Tibial artery (tissue), 4 donors: ENCODE measurements around the gene PPP1R12C.

Experiments used
- DNase-seq, 2 donors: peaks; one replicate each; pipeline ENCODE4 v3.0.0-alpha.2; 2019
- H3K27ac ChIP-seq, 2 donors: fragments of 200-600 bp; sonication (generic) in 1 of 2; 1 replicate in 1 of 2; 2 replicates in 1 of 2; pipeline ENCODE4 v1.5.1; 2018 to 2019; ENCODE audit warnings: mild to moderate bottlenecking in 1 of 2
- H3K27me3 ChIP-seq, 2 donors: fragments of 200-600 bp; sonication (generic) in 1 of 2; one replicate each; pipeline versions ENCODE4 v1.5.1 to v1.6.0; 2016 to 2019
- H3K36me3 ChIP-seq, 3 donors: fragments of 200-600 bp; sonication (generic) in 2 of 3; one replicate each; pipeline ENCODE4 v1.5.1; 2016 to 2019; ENCODE audit warnings: mild to moderate bottlenecking in 2 of 3
- H3K4me1 ChIP-seq, 4 donors: fragments of 200-600 bp; sonication (generic) in 2 of 4; 1 replicate in 3 of 4; 2 replicates in 1 of 4; pipeline ENCODE4 v1.5.1; 2016 to 2019
- H3K4me3 ChIP-seq, 2 donors: fragments of 200-600 bp; sonication (generic) in 1 of 2; 1 replicate in 1 of 2; 2 replicates in 1 of 2; pipeline ENCODE4 v1.5.1; 2018 to 2019; ENCODE audit warnings: mild to moderate bottlenecking in 2 of 2
- H3K9me3 ChIP-seq, 3 donors: fragments of 200-600 bp; sonication (generic) in 1 of 3; one replicate each; pipeline ENCODE4 v1.5.1; 2016 to 2019
- intact Hi-C: fragments of 100-400 bp; cut with DNase I; formaldehyde crosslinking; loops from one replicate; pipeline ENCODE4 v1.15.0; 2023; ENCODE audit warnings: low total_unique reads
- TF ChIP-seq, protein P1 (sequence below), 2 experiments: fragments of 200-600 bp in 1 of 2; fragments of 450-650 bp in 1 of 2; IDR thresholded peaks; one replicate each; pipeline ENCODE4 v1.5.1; 2017 to 2019; ENCODE audit warnings: antibody characterized with exemption in 2 of 2, mild to moderate bottlenecking in 1 of 2, moderate library complexity in 1 of 2

PPP1R12C gene

DNA sequence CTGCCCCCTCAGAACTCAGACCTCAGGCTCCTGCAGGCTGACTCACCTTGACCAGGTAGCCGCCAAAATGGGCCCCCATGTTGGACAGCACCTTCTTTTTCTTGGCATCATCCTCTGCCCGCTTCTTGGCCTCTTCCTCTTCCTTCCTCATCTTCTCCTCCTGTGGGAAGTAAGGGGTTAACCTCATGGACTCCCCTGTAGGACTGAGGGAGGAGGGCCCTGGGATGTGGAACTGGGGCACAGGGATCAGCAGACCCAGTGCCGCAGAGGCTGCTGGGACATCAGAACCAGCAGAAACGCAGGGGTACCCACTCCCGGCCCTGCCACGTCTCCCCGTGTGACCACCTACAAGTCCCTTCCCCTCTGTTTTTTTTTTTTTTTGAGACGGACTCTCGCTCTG, 20.5 kb upstream of the PPP1R12C start:
- TF ChIP-seq, protein P1, sequence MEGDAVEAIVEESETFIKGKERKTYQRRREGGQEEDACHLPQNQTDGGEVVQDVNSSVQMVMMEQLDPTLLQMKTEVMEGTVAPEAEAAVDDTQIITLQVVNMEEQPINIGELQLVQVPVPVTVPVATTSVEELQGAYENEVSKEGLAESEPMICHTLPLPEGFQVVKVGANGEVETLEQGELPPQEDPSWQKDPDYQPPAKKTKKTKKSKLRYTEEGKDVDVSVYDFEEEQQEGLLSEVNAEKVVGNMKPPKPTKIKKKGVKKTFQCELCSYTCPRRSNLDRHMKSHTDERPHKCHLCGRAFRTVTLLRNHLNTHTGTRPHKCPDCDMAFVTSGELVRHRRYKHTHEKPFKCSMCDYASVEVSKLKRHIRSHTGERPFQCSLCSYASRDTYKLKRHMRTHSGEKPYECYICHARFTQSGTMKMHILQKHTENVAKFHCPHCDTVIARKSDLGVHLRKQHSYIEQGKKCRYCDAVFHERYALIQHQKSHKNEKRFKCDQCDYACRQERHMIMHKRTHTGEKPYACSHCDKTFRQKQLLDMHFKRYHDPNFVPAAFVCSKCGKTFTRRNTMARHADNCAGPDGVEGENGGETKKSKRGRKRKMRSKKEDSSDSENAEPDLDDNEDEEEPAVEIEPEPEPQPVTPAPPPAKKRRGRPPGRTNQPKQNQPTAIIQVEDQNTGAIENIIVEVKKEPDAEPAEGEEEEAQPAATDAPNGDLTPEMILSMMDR (IDR thresholded peaks at IDR 0.05) = no peak
- Histone ChIP-seq H3K27ac (no peak overlapping the region), H3K4me3 (no peak overlapping the region), H3K27me3 (peaks cover 0 to 95% of the 10 kb centered on the region in 2 donors), H3K9me3 (no peaks in the 10 kb centered on the region), H3K36me3 (no peaks in the 10 kb centered on the region), H3K4me1 (peaks cover 0 to 6% (median 0%) of the 10 kb centered on the region in 4 donors)
- DNase-seq = no peak
- intact Hi-C loops = no loop called here

DNA sequence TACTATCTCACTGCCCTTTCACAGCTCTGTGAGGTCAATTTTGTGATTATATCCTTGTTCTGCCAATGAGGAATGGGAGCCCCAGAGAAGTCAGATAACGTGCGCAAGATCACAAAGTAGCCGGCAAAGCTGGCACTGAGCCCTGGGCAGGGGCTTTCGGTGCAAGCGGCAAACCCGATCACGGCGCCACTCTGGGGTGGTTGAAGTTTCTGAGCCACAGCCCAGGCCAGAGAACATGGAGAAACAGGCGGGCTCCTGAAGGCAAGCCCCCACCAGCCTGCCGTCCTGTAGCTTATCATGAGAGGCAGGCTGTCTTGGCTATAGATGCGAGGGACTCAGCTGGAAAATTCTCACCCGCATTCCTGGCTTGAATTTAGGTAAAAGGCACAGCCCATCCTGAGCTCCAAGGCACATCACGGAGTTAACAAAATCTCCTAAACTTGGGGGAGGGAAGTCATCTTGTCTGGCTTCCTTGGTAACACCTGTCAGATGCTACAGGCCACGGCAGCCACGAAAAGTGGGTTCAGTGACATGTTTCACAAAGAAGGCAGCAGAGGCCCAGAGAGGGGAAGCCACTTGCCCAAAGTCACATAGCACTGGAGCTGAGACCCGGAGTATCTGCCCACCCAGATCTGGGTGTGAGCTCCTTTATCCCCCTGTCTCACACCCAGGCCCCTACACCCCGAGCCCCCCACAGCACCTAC, 19.1 kb upstream of the PPP1R12C start:
- DNase-seq = no peak
- no peak overlapping the region for H3K4me3 ChIP-seq
- no peaks in the 10 kb centered on the region for H3K9me3 ChIP-seq
- intact Hi-C loops = no loop called here
- no peaks in the 10 kb centered on the region for H3K36me3 ChIP-seq
- no peak overlapping the region for H3K27ac ChIP-seq
- TF ChIP-seq, protein P1 (IDR thresholded peaks at IDR 0.05) = no peak
- H3K27me3 ChIP-seq = peaks cover 0 to 90% of the 10 kb centered on the region in 2 donors
- H3K4me1 ChIP-seq = peaks cover 0 to 5% (median 0%) of the 10 kb centered on the region in 4 donors

DNA sequence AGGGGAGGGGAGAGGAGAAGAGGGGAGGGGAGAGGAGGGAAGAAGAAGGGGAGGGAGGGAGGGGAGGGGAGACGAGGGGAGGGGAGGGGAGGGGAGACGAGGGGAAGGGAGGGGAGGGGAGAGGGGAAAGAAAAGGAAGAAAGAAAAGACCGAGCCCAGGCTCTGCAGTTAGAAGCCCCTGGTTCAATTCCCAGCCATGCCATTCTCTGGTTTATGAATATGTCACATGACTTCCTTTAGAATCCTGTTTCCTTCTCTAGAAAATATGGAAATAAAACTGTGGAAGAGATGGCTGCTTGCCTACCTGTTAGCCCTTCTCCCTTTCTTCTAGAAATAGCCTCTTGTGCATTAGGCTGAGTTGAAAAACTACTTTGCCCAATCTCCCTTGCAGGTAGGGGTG, 17.3 kb upstream of the PPP1R12C start:
- Histone ChIP-seq H3K4me1 (no peaks in the 10 kb centered on the region), H3K36me3 (no peaks in the 10 kb centered on the region), H3K4me3 (no peak overlapping the region), H3K9me3 (no peaks in the 10 kb centered on the region), H3K27me3 (peaks cover 0 to 85% of the 10 kb centered on the region in 2 donors), H3K27ac (no peak overlapping the region)
- intact Hi-C loops = no loop called here
- no peak for DNase-seq
- TF ChIP-seq, protein P1 (IDR thresholded peaks at IDR 0.05) = no peak

DNA sequence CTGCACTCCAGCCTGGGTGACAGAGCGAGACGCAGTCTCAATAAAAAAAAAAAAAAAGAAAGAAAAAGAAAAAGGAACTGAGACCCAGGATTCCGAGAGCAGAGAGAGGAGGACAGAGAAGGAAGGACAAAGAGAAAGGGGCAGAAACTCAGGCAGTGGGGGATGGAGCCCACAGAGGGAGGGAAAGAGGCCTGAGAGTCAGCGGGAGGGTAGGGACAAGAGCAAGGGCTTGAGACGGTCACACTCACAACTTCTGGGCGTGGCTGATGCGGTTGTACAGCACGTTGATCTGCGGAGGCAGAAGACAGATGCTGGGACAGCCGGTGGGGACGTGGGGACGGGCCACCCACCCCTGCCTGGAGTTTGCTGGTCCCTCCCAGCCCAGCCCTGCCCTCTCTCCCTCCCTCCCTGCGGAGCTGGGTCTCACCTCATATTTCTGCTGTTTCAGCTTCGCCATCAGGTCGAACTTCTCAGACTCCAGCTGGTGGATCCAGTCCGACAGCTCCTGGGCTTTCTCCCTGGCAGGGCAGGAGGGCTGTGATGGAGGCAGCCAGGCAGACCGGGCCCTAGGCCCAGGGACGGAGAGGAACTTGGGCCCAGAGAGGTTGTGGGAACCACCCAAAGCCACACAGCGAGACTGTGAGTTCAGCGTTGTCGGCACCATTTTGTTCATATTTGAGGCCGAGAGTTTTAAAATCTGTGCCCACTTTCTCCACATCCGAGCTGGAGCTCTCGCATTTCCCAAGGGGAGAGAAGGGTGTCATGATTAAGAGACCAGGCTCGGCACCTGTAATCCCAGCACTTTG, 16.4 kb upstream of the PPP1R12C start:
- Histone ChIP-seq H3K4me3 (no peak overlapping the region), H3K27ac (no peak overlapping the region), H3K4me1 (no peaks in the 10 kb centered on the region), H3K9me3 (no peaks in the 10 kb centered on the region), H3K36me3 (no peaks in the 10 kb centered on the region), H3K27me3 (peaks cover 0 to 86% of the 10 kb centered on the region in 2 donors)
- intact Hi-C loops = no loop called here
- DNase-seq = no peak
- TF ChIP-seq, protein P1 (IDR thresholded peaks at IDR 0.05) = no peak

DNA sequence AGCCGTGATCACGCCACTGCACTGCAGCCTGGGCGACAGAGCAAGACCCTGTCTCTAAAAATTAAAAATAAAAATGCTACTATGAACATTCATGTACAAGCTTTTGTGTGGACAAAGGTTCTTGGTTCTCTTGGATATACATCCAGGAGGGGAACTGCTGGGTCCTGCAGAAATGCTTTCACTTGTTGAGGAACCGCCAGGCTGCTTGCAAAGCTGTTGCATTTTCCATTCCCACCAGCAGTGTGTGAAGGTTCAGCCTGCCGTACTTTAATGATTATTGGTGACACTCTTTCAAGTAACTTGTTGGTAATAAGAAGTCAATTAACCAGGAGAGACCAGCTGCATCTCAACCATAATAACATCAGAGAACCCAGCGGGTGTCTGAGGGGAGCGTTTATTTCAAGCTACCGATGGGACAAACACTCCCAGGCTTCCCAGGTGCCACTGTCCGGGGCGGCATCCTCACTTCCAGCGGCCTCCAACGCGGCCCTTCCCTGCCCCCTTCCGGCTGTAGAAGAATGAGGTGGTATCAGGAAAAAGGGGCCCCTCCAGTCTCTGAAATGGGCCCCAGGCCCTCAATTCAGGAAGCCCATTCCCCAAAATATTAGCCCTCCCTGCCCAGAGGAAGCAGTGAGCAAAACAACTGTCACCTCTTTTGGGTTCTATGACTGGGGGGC, 15.2 kb upstream of the PPP1R12C start:
- Histone ChIP-seq H3K4me1 (no peaks in the 10 kb centered on the region), H3K27me3 (peaks cover 0 to 73% of the 10 kb centered on the region in 2 donors), H3K4me3 (no peak overlapping the region), H3K9me3 (no peaks in the 10 kb centered on the region), H3K36me3 (no peaks in the 10 kb centered on the region), H3K27ac (no peak overlapping the region)
- TF ChIP-seq, protein P1 (IDR thresholded peaks at IDR 0.05) = no peak
- no peak for DNase-seq
- intact Hi-C loops = no loop called here
